ENCODE results near the gene DERL3. TPM values are rescaled to one million over a fixed set of nuclear protein-coding genes. Genes with fewer than 3 reads are reported as not detected.

Gene DERL3
- total RNA-seq, 4 donors from 2014 or later, result 1.7 TPM; not detected in 3

- peaks cover 0 to 24% (median 0%) of the 10 kb centered on the region in 3 donors for H3K4me1 ChIP-seq
- H3K27me3 ChIP-seq, result no peaks in the 10 kb centered on the region
- H3K27ac ChIP-seq, result no peak overlapping the region
- WGBS, 2 donors (ENCODE audit: low coverage in 1 of 2), result no CpG with 5 or more reads among the region's 10 CpGs
- no peak overlapping the region for H3K4me3 ChIP-seq
- TF ChIP-seq POLR2A (IDR thresholded peaks at IDR 0.05), result no peak
- no peak for TF ChIP-seq EP300 (IDR thresholded peaks at IDR 0.05)
- no peak for TF ChIP-seq CTCF (IDR thresholded peaks at IDR 0.05)
- no peak for TF ChIP-seq POLR2AphosphoS5 (IDR thresholded peaks at IDR 0.05)
- ATAC-seq, result no peak
- peaks cover 0 to 98% of the 10 kb centered on the region in 2 donors for H3K36me3 ChIP-seq
- H3K9me3 ChIP-seq, result no peaks in the 10 kb centered on the region
Observed at GRCh38 chr22:23831781-23832180, 7.0 kb downstream of the DERL3 start.

GRCh38 chr22:23831261-23831660, 7.5 kb downstream of the DERL3 start:
- Histone ChIP-seq H3K9me3 (no peaks in the 10 kb centered on the region), H3K4me1 (peaks cover 0 to 20% (median 0%) of the 10 kb centered on the region in 3 donors), H3K36me3 (peaks cover 0 to 98% of the 10 kb centered on the region in 2 donors), H3K27ac (no peak overlapping the region), H3K4me3 (no peak overlapping the region), H3K27me3 (no peaks in the 10 kb centered on the region)
- ATAC-seq, result no peak
- TF ChIP-seq POLR2A (IDR thresholded peaks at IDR 0.05) (no peak), POLR2AphosphoS5 (IDR thresholded peaks at IDR 0.05) (no peak), EP300 (IDR thresholded peaks at IDR 0.05) (no peak), CTCF (IDR thresholded peaks at IDR 0.05) (no peak)
- no CpG with 5 or more reads among the region's 8 CpGs for WGBS, 2 donors (ENCODE audit: low coverage in 1 of 2)

GRCh38 chr22:23829845-23830372, 8.9 kb downstream of the DERL3 start:
- TF ChIP-seq POLR2A (IDR thresholded peaks at IDR 0.05) (no peak), CTCF (IDR thresholded peaks at IDR 0.05) (no peak), POLR2AphosphoS5 (IDR thresholded peaks at IDR 0.05) (no peak), EP300 (IDR thresholded peaks at IDR 0.05) (no peak)
- H3K36me3 ChIP-seq, result peaks cover 0 to 98% of the 10 kb centered on the region in 2 donors
- no peaks in the 10 kb centered on the region for H3K27me3 ChIP-seq
- H3K4me3 ChIP-seq, result no peak overlapping the region
- H3K9me3 ChIP-seq, result no peaks in the 10 kb centered on the region
- ATAC-seq, result no peak
- peaks cover 0 to 7% (median 0%) of the 10 kb centered on the region in 3 donors for H3K4me1 ChIP-seq
- WGBS, 2 donors (ENCODE audit: low coverage in 1 of 2), result 67 to 76% methylated on average over 7 of the region's 7 CpGs
- no peak overlapping the region for H3K27ac ChIP-seq

- TF ChIP-seq EP300 (IDR thresholded peaks at IDR 0.05), result no peak
- no peak for TF ChIP-seq CTCF (IDR thresholded peaks at IDR 0.05)
- no peak for TF ChIP-seq POLR2AphosphoS5 (IDR thresholded peaks at IDR 0.05)
- no peak overlapping the region for H3K4me3 ChIP-seq
- no peaks in the 10 kb centered on the region for H3K27me3 ChIP-seq
- peak; percentile 29 for ATAC-seq
- H3K36me3 ChIP-seq, result peaks cover 0 to 98% of the 10 kb centered on the region in 2 donors
- H3K9me3 ChIP-seq, result no peaks in the 10 kb centered on the region
- no peaks in the 10 kb centered on the region for H3K4me1 ChIP-seq
- 88 to 97% methylated on average over 4 to 8 of the region's 10 CpGs for whole genome bisulfite sequencing, 2 donors (ENCODE audit: low coverage in 1 of 2)
- H3K27ac ChIP-seq, result no peak overlapping the region
Observed at GRCh38 chr22:23828800-23829680, 9.8 kb downstream of the DERL3 start.

Data from gastroesophageal sphincter (tissue), 4 donors.